Measurements from ENCODE around the gene RPS18.

DNA sequence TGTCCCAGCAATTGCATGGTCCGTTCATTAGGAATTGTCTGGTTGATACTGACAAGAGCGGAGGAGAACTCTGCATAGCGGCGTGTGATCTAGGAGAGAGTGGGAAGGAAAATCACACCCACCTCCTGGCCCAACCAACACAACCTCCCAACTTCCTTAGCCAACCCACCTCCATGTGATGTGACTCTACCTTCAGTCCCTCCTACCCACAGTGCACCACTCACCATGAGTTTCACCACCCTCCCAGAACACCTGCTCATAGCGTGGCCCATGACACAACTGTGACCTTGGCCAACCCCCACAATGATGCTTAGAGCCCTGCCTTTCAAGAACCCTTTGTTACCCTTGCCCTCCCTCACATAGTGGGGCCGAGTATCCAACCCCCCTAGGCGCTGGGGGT lies 7.9 kb upstream of the RPS18 start:
- TF ChIP-seq, protein P1, sequence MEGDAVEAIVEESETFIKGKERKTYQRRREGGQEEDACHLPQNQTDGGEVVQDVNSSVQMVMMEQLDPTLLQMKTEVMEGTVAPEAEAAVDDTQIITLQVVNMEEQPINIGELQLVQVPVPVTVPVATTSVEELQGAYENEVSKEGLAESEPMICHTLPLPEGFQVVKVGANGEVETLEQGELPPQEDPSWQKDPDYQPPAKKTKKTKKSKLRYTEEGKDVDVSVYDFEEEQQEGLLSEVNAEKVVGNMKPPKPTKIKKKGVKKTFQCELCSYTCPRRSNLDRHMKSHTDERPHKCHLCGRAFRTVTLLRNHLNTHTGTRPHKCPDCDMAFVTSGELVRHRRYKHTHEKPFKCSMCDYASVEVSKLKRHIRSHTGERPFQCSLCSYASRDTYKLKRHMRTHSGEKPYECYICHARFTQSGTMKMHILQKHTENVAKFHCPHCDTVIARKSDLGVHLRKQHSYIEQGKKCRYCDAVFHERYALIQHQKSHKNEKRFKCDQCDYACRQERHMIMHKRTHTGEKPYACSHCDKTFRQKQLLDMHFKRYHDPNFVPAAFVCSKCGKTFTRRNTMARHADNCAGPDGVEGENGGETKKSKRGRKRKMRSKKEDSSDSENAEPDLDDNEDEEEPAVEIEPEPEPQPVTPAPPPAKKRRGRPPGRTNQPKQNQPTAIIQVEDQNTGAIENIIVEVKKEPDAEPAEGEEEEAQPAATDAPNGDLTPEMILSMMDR (IDR thresholded peaks at IDR 0.05), result no peak
- TF ChIP-seq POLR2A (IDR thresholded peaks at IDR 0.05; ENCODE audit: low read length) (no peak), EP300 (IDR thresholded peaks at IDR 0.05) (no peak), BHLHE40 (IDR thresholded peaks at IDR 0.05; ENCODE audit: low read depth, low read length) (no peak), MAZ (IDR thresholded peaks at IDR 0.05; ENCODE audit: borderline replicate concordance, low read depth, low read length) (no peak), CBX8 (IDR thresholded peaks at IDR 0.05) (no peak)
- TF ChIP-seq, protein P2, sequence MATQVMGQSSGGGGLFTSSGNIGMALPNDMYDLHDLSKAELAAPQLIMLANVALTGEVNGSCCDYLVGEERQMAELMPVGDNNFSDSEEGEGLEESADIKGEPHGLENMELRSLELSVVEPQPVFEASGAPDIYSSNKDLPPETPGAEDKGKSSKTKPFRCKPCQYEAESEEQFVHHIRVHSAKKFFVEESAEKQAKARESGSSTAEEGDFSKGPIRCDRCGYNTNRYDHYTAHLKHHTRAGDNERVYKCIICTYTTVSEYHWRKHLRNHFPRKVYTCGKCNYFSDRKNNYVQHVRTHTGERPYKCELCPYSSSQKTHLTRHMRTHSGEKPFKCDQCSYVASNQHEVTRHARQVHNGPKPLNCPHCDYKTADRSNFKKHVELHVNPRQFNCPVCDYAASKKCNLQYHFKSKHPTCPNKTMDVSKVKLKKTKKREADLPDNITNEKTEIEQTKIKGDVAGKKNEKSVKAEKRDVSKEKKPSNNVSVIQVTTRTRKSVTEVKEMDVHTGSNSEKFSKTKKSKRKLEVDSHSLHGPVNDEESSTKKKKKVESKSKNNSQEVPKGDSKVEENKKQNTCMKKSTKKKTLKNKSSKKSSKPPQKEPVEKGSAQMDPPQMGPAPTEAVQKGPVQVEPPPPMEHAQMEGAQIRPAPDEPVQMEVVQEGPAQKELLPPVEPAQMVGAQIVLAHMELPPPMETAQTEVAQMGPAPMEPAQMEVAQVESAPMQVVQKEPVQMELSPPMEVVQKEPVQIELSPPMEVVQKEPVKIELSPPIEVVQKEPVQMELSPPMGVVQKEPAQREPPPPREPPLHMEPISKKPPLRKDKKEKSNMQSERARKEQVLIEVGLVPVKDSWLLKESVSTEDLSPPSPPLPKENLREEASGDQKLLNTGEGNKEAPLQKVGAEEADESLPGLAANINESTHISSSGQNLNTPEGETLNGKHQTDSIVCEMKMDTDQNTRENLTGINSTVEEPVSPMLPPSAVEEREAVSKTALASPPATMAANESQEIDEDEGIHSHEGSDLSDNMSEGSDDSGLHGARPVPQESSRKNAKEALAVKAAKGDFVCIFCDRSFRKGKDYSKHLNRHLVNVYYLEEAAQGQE (IDR thresholded peaks at IDR 0.05), result no peak
- TF ChIP-seq, protein P3, sequence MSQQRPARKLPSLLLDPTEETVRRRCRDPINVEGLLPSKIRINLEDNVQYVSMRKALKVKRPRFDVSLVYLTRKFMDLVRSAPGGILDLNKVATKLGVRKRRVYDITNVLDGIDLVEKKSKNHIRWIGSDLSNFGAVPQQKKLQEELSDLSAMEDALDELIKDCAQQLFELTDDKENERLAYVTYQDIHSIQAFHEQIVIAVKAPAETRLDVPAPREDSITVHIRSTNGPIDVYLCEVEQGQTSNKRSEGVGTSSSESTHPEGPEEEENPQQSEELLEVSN (IDR thresholded peaks at IDR 0.05; ENCODE audit: borderline replicate concordance, low read depth), result no peak
